ENCODE measurements around the gene RAB4A.

The RAB4A gene

DNA sequence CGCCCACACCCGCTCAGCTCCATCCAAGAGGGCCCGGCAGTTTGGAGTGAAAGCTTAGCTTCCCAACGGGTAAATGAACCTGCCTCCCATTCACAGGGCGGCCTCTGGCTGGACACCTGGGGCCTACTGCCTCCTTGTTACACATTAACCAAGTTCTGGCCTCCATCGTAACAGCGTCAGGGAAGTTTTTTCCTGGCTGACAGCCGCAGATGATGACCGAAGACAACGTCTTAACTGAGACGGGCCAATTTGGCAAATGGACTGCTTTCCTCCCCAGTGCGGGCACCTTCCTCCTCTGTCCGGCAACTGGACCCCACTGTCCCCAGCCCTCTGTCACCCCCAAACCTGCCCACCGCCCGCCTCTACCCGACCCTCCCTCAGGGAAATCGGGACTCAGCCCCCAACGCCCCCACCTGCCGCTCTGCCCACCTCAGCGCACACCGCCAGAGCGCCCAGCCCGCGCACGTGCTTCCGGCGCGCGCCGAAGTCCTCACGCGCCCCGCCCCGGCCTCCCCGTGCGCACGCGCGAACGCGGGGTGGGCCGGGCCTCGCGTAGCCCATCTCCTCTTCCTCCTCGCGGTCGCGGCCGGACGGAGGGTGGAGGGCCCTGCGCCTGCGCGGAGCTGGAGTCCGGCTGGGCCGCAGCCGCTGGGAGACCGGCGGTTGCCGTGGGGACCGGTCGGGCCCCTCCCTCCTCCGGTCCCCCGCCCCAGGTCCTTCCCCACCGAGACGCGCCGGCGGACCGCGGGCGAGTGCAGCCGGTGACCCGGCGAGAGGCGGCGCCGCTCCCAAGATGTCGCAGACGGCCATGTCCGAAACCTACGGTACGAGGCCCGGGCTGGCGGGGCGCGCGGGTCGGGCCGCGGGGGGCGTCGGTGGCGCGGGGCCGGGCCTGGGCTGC lies at the start of gene RAB4A:
TSS of gene RAB4A (plus strand) at position 565 of the 901 bp plus-strand sequence. CDS start at position 794, 229 bp downstream.
- DNase-seq (ENCODE audit: low read depth): peak; percentile 71

DNA sequence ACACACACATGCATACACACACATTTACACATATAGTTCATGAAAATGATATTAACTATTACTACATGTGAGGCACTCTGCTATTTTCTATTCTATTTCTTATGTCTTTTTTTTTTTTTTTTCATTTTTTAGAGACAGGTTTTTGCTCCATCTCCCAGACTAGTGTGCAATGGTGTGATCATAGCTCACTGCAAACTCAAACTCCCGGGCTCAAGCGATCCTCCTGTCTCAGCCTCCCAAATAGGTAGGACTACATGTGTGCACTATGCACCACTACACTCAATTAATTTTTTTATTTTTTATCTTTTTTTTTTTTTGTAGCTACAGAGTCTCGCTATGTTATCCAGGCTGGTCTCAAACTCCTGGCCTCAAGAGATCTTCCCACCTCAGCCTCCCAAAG lies 48.8 kb upstream of the RAB4A start:
- no peak for DNase-seq (ENCODE audit: low read depth)

DNA sequence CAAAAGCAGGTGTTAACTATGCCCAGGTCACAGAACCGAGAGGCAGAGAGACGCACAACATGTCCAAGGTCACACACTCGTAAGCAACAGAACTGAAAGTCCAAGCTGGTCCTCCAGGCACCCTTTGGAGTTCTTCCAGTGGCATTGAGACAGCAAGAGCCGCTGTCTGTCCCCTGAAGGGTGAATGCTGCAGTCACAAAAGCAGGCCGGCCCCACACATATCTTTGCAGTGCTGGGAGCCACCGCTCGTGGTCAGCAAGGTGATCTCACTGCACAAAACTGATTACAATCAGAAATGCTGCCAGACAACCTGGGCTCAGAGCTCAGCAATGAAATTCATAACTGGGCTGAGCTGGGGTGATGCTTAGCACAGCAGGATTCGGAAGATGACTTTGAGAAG lies 47.4 kb upstream of the RAB4A start:
- DNase-seq (ENCODE audit: low read depth): no peak

- DNase-seq (ENCODE audit: low read depth): no peak
Observed at GRCh38 chr1:229224308-229224707, 46.6 kb upstream of the RAB4A start.

GRCh38 chr1:229225331-229225782 lies 45.6 kb upstream of the RAB4A start:
- DNase-seq (ENCODE audit: low read depth): no peak

DNA sequence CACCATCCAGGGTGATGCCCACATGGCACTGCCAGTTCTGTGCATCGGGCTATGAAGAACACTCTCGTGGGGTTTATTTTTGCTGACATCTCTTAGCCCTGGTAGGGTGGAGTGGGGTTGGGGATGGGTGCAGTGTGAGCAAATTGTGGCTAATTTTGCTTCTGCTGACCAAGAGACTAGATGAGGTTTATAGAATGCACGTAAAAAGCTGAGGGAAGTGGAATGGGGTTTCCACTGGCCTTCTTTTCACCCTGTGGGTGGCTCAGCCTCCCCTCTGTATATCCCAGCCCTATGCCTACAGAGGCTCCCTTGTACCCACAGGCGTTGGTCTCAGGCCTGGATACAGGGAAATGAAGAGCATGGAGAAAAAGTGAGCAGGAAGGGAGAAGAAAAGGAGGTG lies 44.1 kb upstream of the RAB4A start:
- no peak for DNase-seq (ENCODE audit: low read depth)

DNA sequence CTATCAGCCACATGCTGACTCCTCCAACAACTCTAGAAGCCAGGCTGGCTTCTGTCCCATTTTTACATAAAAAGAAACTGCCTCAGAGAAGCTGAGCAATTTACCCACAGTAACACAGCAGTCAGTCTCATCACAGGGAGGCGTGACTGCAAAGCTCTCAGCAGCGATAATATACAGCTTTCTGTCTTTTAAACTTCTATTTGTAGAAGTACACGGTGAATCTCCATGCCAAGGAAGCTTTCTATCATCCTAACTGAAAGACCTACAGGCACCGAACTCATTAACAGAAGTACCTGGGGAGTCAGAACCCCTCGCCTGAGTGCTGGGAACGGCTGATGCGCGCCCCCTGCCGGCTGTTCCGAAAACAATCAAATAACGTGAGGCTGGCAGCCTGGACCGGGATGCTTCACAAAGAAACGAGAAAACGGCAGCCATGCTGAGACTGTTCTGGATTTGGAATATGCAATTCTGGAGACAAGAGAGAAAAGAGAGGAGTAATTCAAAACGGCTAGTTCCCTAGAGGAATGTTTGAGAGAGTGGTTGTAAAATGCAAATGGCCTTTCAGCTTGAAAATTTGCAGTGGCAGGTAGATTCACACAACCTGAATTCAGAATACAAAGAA lies 43.5 kb upstream of the RAB4A start:
- DNase-seq (ENCODE audit: low read depth): peak; percentile 78

DNA sequence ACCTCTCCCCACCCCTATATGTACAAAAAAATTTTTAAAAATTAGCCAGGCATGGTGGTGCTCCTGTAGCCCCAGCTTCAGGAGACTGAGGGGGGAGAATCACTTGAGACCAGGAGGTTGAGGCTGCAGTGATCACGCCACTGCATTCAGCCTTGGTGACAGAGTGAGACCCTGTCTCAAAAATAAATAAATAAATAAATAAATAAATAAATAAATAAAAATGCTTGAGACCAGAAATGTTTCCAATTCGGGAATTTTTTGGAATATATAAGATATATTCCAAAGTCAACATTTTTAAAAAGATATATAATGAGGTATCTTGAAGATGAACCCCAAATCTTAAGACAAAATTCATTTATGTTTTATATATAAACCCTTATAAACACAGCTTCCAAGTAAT lies 42.4 kb upstream of the RAB4A start:
- DNase-seq (ENCODE audit: low read depth): no peak

GRCh38 chr1:229229137-229229720 lies 41.7 kb upstream of the RAB4A start:
- DNase-seq (ENCODE audit: low read depth): no peak

DNA sequence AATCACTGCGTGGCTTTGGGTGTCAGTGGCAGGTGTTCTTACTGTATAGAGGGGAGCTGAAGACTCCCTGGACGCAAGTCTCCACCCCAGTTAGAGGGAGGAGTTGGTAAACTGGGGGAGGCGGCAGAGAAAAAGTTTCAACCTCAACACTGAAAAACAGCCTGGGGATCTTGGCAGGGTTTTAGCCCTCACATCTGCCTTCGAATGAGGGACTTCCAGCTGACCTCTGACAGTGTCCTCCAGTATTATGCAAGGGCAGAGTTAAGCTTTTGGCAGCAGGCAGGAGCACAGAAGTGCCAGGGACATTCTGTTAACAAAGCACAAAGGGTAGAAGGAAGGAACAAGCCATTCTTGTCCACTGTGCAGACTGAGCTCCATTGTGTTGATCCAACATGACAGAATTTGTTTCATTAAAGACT lies 41.2 kb upstream of the RAB4A start:
- no peak for DNase-seq (ENCODE audit: low read depth)

DNA sequence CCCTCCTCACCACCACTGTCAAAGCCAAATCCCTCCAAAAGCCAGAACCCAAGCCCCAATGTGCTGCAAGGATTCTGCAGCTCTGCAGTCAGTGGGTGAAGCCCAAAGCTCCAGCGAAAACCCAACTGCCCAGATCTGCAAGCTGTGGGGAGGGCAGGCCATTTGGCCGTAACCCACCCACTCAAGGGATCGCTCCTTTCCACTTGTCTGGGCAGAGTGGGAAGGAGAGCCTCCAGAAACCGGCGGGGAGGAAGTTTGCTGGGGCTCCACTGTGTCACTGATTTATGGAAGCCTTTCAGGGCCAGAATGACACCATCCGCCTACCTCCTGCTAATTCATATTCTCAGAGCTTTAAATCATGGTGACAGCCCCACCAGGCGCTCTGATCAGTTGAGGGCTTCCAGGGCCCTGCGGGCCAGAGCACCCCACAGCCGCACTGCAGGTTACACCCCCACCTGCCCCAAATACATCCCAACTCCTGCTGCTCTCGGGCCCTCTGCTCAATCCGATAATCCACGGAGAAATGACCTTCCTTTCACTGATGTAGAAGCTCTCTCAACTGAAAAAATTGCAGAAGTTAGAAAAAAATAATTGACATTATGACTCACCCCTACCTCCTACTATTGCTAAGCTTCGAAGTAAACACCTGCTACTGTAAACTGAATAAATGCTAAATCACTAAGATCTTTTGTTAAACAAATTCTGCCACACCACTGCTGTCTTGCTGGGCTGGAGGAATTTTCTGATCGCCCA lies 40.6 kb upstream of the RAB4A start:
- no peak for DNase-seq (ENCODE audit: low read depth)

GRCh38 chr1:229230893-229231753 lies 39.8 kb upstream of the RAB4A start:
- no peak for DNase-seq (ENCODE audit: low read depth)

DNA sequence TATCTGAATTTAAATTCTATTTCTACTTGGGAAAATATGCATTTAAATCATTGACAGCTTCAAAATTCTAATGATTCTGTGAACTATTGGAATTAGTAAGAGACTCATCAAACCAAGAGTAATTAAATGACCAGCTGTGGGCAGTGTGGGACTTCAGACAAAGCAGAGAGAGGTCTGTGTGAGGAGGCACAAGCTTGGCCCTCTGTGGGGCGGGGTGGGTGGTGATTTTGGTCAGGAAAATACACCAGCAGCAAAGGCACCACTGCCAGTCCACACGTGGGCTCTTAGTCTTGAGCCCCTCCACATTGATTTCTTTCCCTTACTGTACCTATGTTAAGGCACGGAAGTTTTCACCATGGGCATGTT lies 39.2 kb upstream of the RAB4A start:
- DNase-seq (ENCODE audit: low read depth): no peak

DNA sequence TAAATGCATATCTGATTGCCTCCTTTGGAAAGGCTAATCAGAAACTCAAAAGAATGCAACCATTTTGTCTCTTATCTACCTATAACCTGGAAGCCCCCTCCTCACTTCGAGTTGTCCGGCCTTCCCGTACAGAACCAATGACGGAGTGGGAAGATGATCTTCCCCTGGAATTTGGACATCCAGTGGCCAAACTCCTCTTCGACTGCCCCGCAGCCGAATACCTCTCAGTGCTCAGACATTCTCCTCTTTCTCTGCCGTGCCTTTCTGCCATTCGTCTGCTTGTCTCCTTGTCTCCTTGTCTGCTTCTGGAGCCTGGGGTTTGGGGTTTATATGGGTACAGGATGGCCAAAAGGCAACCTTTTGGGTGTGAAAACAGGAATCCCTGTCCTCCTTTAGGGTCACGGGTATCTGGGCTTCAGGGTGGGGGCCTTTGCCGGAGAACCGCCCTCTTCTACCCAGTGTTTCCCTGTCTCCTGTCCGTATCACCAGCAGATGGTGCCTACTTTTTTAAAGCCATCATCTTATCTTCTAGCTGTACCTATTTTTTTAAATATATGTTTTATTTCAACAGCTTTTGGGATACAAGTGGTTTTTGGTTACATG lies 35.9 kb upstream of the RAB4A start:
- DNase-seq (ENCODE audit: low read depth): no peak

GRCh38 chr1:229237320-229237719 lies 33.6 kb upstream of the RAB4A start:
- DNase-seq (ENCODE audit: low read depth): no peak

DNA sequence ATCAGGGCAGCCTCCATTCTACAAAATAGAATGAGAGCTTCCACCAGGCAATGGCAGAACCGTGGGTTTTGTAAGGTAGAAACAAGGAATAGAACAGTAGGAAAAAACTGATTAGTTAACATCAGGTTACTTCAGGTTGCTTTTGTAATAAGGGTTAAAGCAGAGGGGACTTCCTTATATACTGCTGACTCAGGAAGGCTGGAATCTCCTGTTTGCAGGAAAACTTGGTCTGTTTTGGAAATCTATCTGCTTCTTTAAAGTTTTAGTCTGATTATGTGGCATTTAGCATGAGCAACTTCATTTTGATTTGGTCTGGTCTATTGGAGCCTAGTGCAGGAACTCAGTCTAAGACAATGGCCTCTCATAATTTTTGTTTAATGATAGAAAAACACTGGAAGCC lies 32.7 kb upstream of the RAB4A start:
- DNase-seq (ENCODE audit: low read depth): no peak

- no peak for DNase-seq (ENCODE audit: low read depth)
Observed at GRCh38 chr1:229238674-229239415, 32.1 kb upstream of the RAB4A start.

DNA sequence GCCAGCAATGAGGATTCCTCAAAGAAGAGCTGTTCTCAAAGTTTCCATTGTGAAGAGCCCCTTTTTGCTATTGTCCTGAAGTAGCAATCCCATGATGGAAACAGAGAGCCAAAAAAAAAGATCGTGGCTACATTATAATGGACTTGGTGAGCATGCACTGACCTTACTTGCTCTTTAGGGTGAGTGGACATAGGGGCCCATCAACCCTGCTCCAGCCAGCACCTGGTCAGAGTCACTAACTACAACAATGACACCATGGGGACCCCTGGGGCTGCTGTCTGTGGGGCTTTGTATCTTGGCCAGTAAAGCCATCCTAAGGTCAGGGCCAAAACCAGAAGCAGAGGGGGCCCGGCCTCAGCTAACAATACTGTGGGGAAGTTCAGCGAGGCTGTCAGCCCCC lies 30.4 kb upstream of the RAB4A start:
- no peak for DNase-seq (ENCODE audit: low read depth)

DNA sequence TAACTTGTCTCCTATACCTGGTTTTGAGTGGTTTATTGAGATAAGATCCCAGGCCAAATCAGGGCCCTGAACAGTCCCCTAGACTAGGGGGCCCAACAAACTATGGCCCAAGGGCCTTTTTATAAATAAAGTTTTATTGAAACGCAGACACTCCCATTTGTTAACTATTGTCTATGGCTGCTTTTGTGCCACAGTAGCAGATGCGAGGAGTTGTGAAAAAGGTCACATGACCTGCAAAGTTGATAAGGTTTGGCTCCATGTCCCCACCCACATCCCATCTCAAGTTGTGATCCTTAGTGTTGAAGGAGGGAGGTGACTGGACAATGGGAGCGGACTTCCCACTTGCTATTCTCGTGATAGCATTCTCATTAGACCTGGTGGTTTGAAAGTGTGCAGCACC lies 29.5 kb upstream of the RAB4A start:
- no peak for DNase-seq (ENCODE audit: low read depth)

GRCh38 chr1:229243638-229244037 lies 27.3 kb upstream of the RAB4A start:
- DNase-seq (ENCODE audit: low read depth): no peak

All from activated T-cell treated with anti-CD3 and anti-CD28 coated beads for 1 hour (primary cell).